COLO829 (cell line): Measurements from ENCODE around the gene PPP1R3E.

ENCODE experiments used
- DNase-seq: peaks from one replicate; pipeline ENCODE4 v3.0.0; 2012; ENCODE audit warnings: low spot score

The PPP1R3E gene

GRCh38 chr14:23322568-23323517, 20.2 kb upstream of the PPP1R3E start:
- no peak for DNase-seq

DNA sequence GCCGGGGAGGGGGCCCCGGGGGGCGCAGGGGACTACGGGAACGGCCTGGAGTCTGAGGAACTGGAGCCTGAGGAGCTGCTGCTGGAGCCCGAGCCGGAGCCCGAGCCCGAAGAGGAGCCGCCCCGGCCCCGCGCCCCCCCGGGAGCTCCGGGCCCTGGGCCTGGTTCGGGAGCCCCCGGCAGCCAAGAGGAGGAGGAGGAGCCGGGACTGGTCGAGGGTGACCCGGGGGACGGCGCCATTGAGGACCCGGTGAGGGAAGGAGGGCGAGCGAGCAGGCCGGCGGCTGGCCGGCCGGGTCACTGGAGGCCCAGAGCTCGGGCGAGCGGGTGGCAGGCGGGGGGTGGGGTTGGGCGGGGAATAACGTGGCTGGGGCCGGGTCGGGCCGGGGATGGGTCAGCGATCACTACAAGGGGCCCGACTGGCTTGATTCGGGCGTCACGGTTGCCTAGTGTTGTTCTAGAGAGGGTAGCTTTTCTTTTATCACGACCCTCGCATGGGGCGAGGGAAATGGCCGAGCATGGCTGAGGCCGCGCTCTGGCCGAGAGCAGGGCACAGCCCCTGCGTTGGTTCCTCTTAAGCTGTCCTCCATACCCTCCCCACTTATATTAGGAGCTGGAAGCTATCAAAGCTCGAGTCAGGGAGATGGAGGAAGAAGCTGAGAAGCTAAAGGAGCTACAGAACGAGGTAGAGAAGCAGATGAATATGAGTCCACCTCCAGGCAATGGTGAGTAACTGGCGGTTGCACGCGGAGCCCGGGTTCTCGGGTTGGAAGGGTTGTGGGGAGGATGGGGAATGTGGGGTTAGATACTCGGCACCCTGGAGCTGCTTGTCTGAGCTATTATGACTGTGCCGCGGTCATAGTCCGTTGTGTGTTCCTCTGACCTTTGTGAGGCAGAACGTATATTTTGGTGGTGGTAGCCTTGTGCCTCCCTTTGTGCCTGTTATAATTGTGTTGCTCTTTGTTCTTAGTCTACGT, 19.2 kb upstream of the PPP1R3E start:
- DNase-seq = no peak

GRCh38 chr14:23320584-23321571, 18.2 kb upstream of the PPP1R3E start, which contains the start of gene PABPN1:
TSS of gene PABPN1 (plus strand) at chr14:23321457. CDS start at chr14:23321470, 13 bp downstream.
- peak; percentile 99 for DNase-seq

DNA sequence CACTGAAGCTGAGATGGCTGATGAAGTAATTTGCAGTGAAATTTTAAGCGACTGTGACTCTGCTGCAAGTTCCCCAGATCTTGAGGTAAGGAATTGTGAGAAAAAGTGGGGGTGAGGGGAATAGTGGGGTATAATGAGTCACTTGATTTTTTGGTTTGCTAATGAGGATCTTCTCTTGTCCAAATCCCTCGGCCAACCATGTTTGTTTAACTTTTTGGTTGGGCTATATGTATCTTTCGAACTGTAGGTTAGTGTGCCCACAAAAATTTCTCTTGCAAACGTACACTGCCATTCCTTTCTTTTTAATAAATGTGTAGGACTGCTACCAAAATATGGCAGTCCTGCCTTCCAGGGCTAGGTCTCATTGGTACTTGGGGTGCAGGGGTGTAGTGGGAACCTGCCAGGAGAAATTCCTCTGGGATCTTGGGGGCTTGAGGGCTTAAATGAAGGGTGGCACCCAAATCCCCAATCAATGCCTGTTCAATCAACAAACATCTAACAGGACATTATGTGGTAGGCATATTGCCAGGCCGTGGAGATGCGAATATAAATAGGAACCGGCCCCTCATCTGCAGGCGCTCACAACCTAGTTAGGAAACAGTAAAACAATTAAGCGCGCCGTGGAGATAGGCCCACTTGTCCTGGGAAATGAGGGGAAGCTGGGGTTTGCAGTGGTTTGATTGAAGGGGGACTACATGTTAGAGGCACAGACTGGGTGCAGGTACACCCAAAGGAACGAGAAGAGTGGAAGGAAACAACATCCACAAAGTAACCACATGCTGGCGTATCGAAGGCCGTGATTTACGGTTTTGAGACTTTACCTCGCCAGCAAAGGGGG, 17.3 kb upstream of the PPP1R3E start:
- no peak for DNase-seq

DNA sequence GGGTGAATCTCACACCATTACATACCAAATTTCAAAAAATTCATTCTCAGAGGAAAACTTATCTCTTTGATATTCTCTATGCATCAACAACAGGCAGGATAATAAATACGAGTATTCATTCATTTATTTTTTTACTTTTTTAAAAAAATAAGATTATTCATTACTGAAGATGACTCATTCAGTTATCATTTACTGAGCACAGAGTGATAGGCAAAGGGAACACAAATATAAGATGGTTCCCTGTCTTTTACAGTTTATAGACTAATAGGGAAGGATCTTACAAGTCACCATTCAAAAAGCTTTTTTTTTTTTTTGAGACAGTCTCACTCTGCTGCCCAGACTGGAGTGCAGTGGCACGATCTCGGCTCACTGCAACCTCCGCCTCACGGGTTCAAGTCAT, 13.6 kb upstream of the PPP1R3E start:
- DNase-seq = peak; percentile 73

DNA sequence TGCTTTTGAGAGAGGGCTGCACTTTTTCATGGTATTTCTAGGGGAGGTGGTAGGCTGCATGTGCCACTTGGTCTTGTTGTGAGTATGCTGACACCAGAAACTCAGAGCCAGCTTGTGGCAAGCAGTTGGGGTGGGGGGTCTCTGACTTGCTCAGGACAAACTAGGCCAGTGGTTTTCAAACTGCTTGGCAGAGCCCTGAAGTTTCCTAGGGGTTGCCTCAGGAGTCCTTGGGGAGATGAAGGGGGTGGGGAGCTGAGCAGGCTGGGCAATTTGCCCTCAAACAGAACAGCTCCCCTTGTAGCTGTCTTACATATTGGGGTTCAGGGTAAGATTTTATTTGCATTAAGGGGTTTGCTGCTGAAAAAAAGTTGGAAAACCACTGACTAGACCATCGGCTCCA, 7.9 kb upstream of the PPP1R3E start:
- DNase-seq = no peak

GRCh38 chr14:23308721-23309445, 6.2 kb upstream of the PPP1R3E start:
- no peak for DNase-seq

- no peak for DNase-seq
Observed at GRCh38 chr14:23307687-23308644, 5.3 kb upstream of the PPP1R3E start.

DNA sequence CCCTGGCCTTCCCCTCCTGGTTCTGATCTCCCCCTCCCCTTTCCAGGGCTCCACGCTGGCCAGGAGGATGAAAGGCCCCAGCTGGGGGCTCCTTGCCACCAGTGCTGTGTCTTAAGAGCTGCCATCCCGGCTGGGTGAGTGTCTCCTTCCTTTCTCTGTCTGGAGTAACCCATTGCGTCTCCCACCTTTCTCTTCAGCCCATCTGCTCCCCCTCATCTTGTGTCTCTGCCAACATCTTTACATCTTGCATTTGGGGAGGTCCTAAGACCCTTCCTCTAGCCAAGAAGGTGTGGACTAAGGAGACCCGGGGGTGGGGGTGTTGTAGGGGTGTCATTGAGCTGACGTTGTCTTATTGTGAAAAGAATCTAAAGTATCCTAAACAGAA, 4.5 kb upstream of the PPP1R3E start:
- no peak for DNase-seq

DNA sequence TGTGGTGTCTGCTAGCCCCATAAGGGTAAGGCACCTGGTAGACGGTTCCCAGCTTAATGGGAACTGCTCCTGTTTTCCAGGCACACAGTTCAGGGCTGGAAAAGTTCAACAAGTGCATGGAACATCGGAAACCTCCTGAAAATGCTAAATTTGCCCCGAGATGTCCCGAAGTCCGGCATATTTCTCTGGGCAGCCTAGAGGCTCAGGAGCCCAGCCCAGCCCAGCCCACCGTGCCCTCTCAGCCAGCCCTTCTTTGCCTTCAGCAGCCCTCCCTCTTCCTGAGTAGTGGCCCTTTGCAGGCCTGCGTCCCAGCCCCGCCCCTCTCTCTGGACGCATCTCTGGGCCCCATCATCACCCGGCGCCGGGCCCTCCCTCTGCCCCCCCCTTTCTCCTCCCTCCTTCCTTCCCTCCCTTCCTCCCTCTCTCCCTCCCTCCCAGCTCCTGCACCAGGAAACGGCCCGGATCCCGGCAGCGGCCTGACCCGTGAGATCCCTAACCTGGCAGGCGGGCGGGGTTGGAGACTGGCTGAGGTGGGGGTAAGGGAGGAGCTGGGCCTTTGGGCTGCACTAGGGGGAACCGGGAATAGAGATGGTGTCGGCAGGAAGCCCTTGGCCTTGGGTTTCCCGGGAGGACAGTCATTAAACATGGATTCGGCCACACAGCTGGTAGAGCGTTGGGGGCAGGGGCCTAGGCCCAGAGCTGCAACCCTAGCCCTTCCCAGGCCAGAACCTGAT, 3.9 kb upstream of the PPP1R3E start, which contains the start of gene BCL2L2:
TSS of gene BCL2L2 (plus strand) at position 422 of the 734 bp plus-strand sequence. CDS start 935 bp downstream, outside the sequence.
- peak; percentile 65 for DNase-seq

DNA sequence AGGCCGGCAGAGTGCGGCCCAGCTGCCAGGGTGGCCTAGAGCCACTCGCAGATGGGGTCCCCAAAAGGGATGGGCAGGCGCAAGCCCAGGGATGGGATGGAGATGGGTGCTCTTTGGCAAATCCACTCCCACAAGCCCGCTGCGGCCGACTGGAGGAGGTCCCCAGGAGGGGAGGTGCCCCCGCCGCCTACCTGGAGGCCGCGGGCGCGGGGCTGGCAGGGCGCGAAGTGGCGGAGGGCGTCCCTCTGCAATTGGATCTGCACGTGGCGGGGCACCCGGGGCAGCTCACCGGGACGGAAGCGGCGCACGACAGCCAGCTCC, 730 bp downstream of the PPP1R3E start:
- DNase-seq = no peak

GRCh38 chr14:23301288-23301968, 1.2 kb downstream of the PPP1R3E start:
- DNase-seq = peak; percentile 98

DNA sequence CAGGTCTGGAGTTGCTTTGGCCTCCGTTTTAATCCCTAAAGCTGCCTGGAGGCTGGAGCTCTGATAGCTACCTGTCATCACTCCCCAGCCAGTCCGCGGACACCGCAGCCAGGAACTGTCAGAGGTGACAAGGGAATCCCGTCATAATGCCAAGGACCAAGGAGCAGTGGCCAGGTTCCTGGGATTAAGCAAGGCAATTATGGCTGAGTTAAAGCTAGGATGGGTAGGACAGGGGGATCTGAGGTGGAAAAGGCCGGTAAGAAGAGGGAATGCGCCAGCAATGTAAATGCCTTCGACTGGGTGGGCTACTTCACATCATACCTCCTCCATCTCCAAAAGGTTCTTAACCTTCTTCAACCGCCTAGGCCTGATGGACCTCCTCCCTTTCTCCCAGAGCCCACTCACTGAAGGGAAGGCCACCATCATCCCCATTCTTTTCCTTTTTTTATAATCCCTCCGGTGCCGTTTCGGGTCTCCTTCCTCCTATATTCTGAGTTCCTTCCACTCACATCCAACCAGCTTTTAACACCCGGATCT, 1.9 kb downstream of the PPP1R3E start:
- DNase-seq = peak; percentile 19

GRCh38 chr14:23299986-23300686, 2.5 kb downstream of the PPP1R3E start:
- no peak for DNase-seq

DNA sequence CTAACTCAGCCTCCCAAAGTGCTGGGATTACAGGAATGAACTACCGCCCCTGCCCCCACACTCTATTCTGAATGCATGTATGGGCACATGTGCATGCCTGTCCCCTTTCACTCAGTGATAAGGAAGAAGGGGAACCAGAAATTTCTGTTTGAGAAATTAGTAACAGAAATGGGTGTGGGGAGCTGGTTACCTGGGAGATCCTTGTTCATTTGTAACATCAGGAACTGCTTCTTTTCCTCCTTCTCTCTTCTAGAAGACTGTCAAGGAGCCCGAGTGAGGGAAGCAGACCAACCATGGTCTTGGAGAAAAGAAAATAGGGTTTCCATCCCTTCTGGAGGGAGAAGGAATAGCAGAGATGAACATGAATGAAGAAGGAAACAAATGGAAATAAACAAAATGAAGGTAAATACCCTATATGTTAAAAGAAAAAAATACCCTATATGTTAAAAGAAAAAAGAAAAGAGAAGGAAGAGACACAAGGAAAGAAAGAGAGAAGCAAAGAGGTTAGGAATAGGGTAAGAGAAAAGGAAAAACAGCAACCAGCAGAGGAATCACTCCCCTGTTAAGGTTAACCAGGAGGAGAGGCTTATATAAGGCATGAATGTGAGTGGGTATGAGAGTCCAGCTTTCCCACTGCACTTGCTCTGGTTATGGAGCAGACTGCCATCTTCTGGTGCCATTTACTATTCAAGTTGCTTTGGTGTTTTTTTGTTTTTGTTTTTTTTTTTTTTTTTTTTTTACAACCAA, 3.3 kb downstream of the PPP1R3E start:
- DNase-seq = peak; percentile 66
